HG02571 (cell line): ENCODE results near the gene PPP2R2C.

Experiments used
- ATAC-seq: cut with Tn5 transposase; IDR thresholded peaks from one replicate; pipeline ENCODE4 v1.9.1; 2021; ENCODE audit warnings: mild to moderate bottlenecking, moderate library complexity; ENCODE audit not compliant: unreplicated experiment

PPP2R2C gene

GRCh38 chr4:6449746-6450369 is 22.6 kb downstream of the PPP2R2C start:
- ATAC-seq = no peak

- ATAC-seq = no peak
Measured at GRCh38 chr4:6449335-6449734, 23.1 kb downstream of the PPP2R2C start.

- ATAC-seq = no peak
Measured at GRCh38 chr4:6448476-6449170, 23.8 kb downstream of the PPP2R2C start.

- no peak for ATAC-seq
Measured at GRCh38 chr4:6447672-6448171, 24.7 kb downstream of the PPP2R2C start.

GRCh38 chr4:6446538-6447451 is 25.6 kb downstream of the PPP2R2C start:
- no peak for ATAC-seq

GRCh38 chr4:6446130-6446482 is 26.3 kb downstream of the PPP2R2C start:
- no peak for ATAC-seq

- no peak for ATAC-seq
Measured at GRCh38 chr4:6445403-6446129, 26.8 kb downstream of the PPP2R2C start.

- no peak for ATAC-seq
Measured at GRCh38 chr4:6444582-6444981, 27.8 kb downstream of the PPP2R2C start.

- no peak for ATAC-seq
Measured at GRCh38 chr4:6443035-6444023, 29.1 kb downstream of the PPP2R2C start.

- ATAC-seq = no peak
Measured at GRCh38 chr4:6442555-6442954, 29.9 kb downstream of the PPP2R2C start.

GRCh38 chr4:6441758-6442157 is 30.7 kb downstream of the PPP2R2C start:
- ATAC-seq = no peak

GRCh38 chr4:6441202-6441582 is 31.2 kb downstream of the PPP2R2C start:
- no peak for ATAC-seq

- ATAC-seq = no peak
Measured at GRCh38 chr4:6440506-6441201, 31.8 kb downstream of the PPP2R2C start.

GRCh38 chr4:6439120-6439762 is 33.2 kb downstream of the PPP2R2C start:
- ATAC-seq = no peak

GRCh38 chr4:6437826-6438238 is 34.6 kb downstream of the PPP2R2C start:
- ATAC-seq = no peak

GRCh38 chr4:6435010-6435409 is 37.4 kb downstream of the PPP2R2C start:
- no peak for ATAC-seq

- ATAC-seq = no peak
Measured at GRCh38 chr4:6430927-6431326, 41.5 kb downstream of the PPP2R2C start.

- ATAC-seq = no peak
Measured at GRCh38 chr4:6427439-6428090, 44.8 kb downstream of the PPP2R2C start.
